GM12874 (cell line): ENCODE results near the gene INO80B.

ENCODE experiments used
- TF ChIP-seq, protein P1 (sequence below): IDR thresholded peaks from 2 replicates; pipeline ENCODE4 v1.5.1; 2011; ENCODE audit warnings: low read depth, mild to moderate bottlenecking, control low read depth, low read length, moderate library complexity; ENCODE audit not compliant: insufficient read depth

INO80B gene

DNA sequence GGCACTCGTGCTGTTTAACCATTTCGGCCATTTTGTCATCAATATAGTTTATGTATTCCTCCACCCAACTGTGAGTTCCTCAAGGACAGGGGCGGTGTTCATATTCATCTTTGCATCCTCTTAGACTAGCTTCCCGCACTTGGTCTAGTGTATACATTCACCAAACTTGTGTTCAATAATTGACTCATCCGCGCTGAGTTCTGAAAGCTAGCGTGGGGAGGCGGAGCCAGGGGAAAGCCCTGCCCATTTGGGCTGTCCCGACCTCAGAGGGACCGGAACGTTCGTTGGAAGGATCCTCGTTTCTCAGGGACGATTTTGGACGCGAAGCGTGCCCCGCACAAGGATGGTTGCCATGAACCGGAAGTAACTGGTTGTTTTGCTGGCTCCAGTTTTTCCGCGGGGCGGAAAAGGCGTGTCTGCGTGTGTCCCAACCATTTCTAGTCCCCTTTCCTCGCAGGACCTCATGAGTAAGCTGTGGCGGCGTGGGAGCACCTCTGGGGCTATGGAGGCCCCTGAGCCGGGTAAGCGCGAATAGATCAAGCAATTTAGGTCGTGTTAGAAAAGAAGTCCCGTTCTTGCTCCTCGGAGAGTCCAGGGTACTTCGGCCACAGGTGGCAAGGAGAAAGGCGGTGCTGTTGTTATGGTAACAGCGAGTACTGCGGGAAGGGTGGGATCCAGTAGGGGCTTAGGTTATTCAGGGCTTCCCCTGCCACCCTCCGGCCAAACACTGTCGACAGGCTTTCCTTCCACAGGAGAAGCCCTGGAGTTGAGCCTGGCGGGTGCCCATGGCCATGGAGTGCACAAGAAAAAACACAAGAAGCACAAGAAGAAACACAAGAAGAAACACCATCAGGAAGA lies at the start of gene INO80B:
INO80B (plus strand) TSS at position 434 of the 858 bp plus-strand sequence; CDS start at position 464, 30 bp downstream.
- TF ChIP-seq, protein P1, sequence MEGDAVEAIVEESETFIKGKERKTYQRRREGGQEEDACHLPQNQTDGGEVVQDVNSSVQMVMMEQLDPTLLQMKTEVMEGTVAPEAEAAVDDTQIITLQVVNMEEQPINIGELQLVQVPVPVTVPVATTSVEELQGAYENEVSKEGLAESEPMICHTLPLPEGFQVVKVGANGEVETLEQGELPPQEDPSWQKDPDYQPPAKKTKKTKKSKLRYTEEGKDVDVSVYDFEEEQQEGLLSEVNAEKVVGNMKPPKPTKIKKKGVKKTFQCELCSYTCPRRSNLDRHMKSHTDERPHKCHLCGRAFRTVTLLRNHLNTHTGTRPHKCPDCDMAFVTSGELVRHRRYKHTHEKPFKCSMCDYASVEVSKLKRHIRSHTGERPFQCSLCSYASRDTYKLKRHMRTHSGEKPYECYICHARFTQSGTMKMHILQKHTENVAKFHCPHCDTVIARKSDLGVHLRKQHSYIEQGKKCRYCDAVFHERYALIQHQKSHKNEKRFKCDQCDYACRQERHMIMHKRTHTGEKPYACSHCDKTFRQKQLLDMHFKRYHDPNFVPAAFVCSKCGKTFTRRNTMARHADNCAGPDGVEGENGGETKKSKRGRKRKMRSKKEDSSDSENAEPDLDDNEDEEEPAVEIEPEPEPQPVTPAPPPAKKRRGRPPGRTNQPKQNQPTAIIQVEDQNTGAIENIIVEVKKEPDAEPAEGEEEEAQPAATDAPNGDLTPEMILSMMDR, result no peak

- TF ChIP-seq, protein P1, result no peak
These were observed 48.9 kb upstream of the INO80B start for GRCh38 chr2:74406035-74406434.

DNA sequence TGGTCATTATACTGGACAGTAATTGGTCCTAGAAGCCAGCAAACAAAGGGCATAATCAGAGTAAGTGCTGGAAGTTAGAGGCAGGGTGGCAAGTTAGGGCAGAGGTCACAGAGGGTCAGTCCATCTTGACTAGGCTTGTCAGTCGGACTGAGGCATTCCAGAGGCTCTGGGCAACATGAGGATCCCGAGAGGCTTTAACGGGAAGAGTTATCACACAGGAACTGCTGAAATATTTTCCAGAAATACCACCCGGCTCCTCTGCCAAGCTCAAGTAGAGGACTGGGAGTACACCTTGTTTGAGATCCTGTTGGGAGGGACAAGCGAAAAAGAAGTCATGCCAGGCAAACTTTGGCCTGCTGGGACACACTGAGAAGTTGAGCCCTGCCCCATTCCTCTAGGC lies 47.2 kb upstream of the INO80B start:
- TF ChIP-seq, protein P1, result no peak

DNA sequence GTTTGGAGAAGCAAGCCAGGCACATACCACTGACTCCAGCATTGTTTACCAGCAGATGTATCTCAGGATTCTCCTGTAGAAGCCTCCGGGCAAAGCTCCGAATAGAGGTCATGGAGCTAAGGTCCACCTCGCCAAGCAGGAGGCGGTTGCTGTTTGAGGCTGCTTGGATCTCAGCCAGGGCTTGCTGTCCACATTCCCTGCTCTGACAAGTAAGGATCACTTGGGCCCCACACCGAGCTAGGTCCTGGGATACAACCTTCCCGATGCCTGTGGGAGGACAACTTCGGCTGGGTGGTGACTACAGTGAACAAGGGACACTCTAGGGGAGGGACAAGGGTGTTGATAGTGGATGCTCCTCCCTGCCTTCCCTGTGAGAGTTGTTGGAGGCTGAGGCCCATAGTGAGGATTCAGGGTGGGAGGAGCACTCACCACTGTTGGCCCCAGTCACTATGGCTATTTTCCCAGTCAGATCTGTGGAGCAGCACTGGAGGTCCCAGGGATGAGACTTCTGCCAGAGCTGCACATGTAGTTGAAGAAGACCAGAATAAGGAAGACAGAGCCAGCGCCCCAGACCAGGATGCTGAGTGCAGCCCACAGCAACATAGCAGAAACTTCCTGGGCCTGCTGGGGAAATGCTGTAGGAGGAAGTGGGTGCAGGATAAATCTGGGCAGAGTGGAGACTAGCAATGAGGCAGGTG lies 41.7 kb upstream of the INO80B start:
- TF ChIP-seq, protein P1, result no peak

- TF ChIP-seq, protein P1, result no peak
These were observed 40.4 kb upstream of the INO80B start for GRCh38 chr2:74414441-74414840.

DNA sequence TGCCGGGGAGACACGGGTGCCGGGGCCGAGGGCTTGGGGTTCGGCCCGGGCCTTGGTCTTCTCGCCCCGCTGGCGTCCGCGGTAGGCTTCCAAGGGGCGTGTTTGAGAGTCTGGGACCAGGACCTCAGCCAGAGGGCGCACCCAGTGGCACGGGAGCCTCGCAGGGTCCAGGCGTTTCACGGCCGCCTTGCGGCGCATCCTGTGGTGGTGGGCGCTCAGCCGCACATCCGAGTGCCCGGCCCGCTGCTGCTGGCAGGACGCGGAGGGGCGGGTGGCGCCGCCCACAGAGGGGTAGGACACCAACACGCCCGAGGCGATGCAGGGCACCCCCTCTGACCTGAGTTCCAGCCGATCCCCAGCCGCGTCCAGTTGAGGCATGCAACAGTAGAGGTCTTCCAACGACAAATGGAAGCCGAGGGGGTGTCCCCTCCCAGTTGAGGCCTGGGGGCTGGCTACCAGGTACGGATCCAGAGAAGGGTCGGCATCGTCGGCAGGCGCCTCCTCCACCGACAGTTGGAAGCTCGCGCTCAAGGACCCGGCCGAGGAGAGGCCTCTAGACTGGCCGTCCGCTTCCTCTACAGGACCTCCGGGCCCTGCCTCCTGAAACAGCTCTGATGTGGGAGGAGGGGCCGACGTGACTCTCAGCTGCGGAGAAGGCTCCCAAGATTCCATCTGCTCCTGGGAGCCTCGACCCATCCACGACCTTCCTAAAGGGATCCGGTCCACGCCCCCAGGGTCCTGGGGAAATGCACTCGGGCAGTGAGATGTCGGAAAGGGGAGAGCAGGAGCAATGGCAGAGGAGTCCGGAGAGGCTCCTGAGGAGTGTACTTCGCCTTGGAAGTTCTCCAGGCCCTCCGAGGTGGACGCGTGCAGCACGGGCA lies 39.8 kb upstream of the INO80B start:
- TF ChIP-seq, protein P1, result peak; percentile 29; the same call in 1 of the 2 replicates
